ENCODE measurements around the gene ATP4B. TPM values are rescaled to one million over a fixed set of nuclear protein-coding genes. Genes with fewer than 3 reads are reported as not detected.

ATP4B gene
- total and polyA plus RNA-seq, 2 donors (not counting 3 experiments of a cell fraction or from before 2014, with no cell fraction given), result 0.06 TPM; not detected in 1

DNA sequence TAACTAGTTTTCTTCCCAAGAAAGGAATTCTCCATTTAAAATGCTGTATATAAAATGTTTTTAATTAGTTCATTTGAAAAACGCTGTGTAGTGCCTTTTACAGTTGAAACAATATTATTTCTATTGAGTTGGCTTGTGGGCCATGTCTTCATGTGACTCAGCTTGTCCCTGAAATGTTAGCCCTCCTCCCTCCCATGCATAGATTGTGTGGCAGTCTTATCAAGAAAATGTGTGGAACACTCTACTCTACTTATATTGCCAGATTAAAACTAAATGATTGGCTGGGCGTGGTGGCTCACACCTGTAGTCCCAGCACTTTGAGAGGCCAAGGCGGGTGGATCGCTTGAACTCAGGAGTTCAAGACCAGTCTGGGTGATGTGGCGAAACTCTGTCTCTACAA, 40.0 kb downstream of the ATP4B start:
- FAIRE-seq (no peak), DNase-seq (ENCODE audit: low read depth, low spot score) (no peak)
- Histone ChIP-seq H3K36me3 (ENCODE audit: control insufficient read depth in 2 of 2, extremely low read depth in 1 of 2, insufficient read depth in 2 of 2, low read length in 2 of 2) (peaks cover 0 to 4% of the 10 kb centered on the region in 2 experiments), H3K9me3 (replicated peaks; ENCODE audit: control insufficient read depth, insufficient read depth, low read length) (no peaks in the 10 kb centered on the region), H3K9me1 (replicated peaks; ENCODE audit: control insufficient read depth, extremely low read depth, insufficient read depth, low read length) (no peaks in the 10 kb centered on the region), H3K79me2 (ENCODE audit: control insufficient read depth, insufficient read depth, low read length) (peaks cover 70% of the 10 kb centered on the region), H4K20me1 (replicated peaks; ENCODE audit: control insufficient read depth, extremely low read depth, insufficient read depth, low read length) (no peaks in the 10 kb centered on the region), H2AFZ (ENCODE audit: low read depth, low read length) (no peak overlapping the region), H3K4me2 (ENCODE audit: insufficient read depth, low read length) (no peak overlapping the region), H3K9ac (replicated peaks; ENCODE audit: extremely low read depth, insufficient read depth, low read length) (no peak overlapping the region), H3K27me3 (ENCODE audit: control insufficient read depth in 2 of 2, insufficient read depth in 2 of 2, low read length in 2 of 2) (no peaks in the 10 kb centered on the region), H3K27ac (ENCODE audit: insufficient read depth, low read depth, low read length) (no peak overlapping the region), H3K4me3 (replicated peaks in 1 of 3; ENCODE audit: insufficient read depth in 1 of 3, low read depth in 1 of 3, low read length in 3 of 3) (no peak overlapping the region), H3K4me1 (ENCODE audit: control insufficient read depth, extremely low read depth, insufficient read depth, low read length) (no peaks in the 10 kb centered on the region)
- intact Hi-C loops (cut with micrococcal nuclease) (no loop called here), dilution Hi-C loops (cut with MboI; ENCODE audit: extremely low pct_ligation_motif_present, low sequenced_read_pairs) (no loop called here)
- ChIA-PET CTCF (no interaction called here), POLR2A (no interaction called here)
- TF ChIP-seq POLR2A (IDR thresholded peaks at IDR 0.05; ENCODE audit: low read depth, low read length) (no peak), MYC (IDR thresholded peaks at IDR 0.05; ENCODE audit: low read depth, low read length) (no peak), FOS (IDR thresholded peaks at IDR 0.05; ENCODE audit: borderline replicate concordance, insufficient read depth, low read length) (no peak), CTCF (IDR thresholded peaks at IDR 0.05; ENCODE audit: extremely low read depth in 1 of 2, insufficient read depth in 1 of 2, low read depth in 1 of 2, low read length in 2 of 2) (no peak), EZH2 (IDR thresholded peaks at IDR 0.05; ENCODE audit: borderline replicate concordance, low read depth, low read length, severe bottlenecking) (no peak), JUN (IDR thresholded peaks at IDR 0.05; ENCODE audit: borderline replicate concordance, insufficient read depth, insufficient read length, low read depth) (no peak), MAX (IDR thresholded peaks at IDR 0.05; ENCODE audit: insufficient read depth, insufficient read length) (no peak), POLR2AphosphoS5 (IDR thresholded peaks at IDR 0.05; ENCODE audit: insufficient read depth, low read depth, low read length) (no peak)
- BruUV-seq (replicated peaks), result no TSS peak

Data from endothelial cell of umbilical vein (primary cell).